ENCODE measurements around the gene DBF4B.
"Not testable (repeated sequence)": the region's sequence is repeated elsewhere in the genome, so short reads cannot be mapped to it uniquely, and the experiment has no call there.

Gene DBF4B

GRCh38 chr17:44708401-44709263 is at the start of gene DBF4B:
Gene DBF4B, plus strand, starts transcription at chr17:44708665. Its CDS starts 156 bp downstream, at chr17:44708821.
- peak; percentile 84 for DNase-seq (ENCODE audit: low spot score)

GRCh38 chr17:44661835-44662234 is 46.6 kb upstream of the DBF4B start:
- no peak for DNase-seq (ENCODE audit: low spot score)

GRCh38 chr17:44663095-44663494 is 45.4 kb upstream of the DBF4B start:
- no peak for DNase-seq (ENCODE audit: low spot score)

GRCh38 chr17:44664867-44665266 is 43.6 kb upstream of the DBF4B start:
- no peak for DNase-seq (ENCODE audit: low spot score)

GRCh38 chr17:44666006-44666405 is 42.5 kb upstream of the DBF4B start:
- DNase-seq (ENCODE audit: low spot score) = no peak

- no peak for DNase-seq (ENCODE audit: low spot score)
Measured at GRCh38 chr17:44672479-44673093, 35.9 kb upstream of the DBF4B start.

GRCh38 chr17:44673893-44674292 is 34.6 kb upstream of the DBF4B start:
- no peak for DNase-seq (ENCODE audit: low spot score)

GRCh38 chr17:44677136-44677535 is 31.3 kb upstream of the DBF4B start:
- DNase-seq (ENCODE audit: low spot score) = no peak

- not testable (repeated sequence) for DNase-seq (ENCODE audit: low spot score)
Measured at GRCh38 chr17:44683303-44683702, 25.2 kb upstream of the DBF4B start.

GRCh38 chr17:44687756-44688155 is 20.7 kb upstream of the DBF4B start:
- no peak for DNase-seq (ENCODE audit: low spot score)

GRCh38 chr17:44688200-44688599 is 20.3 kb upstream of the DBF4B start:
- no peak for DNase-seq (ENCODE audit: low spot score)

- no peak for DNase-seq (ENCODE audit: low spot score)
Measured at GRCh38 chr17:44688675-44689476, 19.6 kb upstream of the DBF4B start.

GRCh38 chr17:44689477-44690217 is 18.8 kb upstream of the DBF4B start, which contains the start of gene CCDC43:
Gene CCDC43, minus strand, starts transcription at chr17:44689776. Its CDS starts 23 bp downstream, at chr17:44689753.
- DNase-seq (ENCODE audit: low spot score) = peak; percentile 89

- DNase-seq (ENCODE audit: low spot score) = not testable (repeated sequence)
Measured at GRCh38 chr17:44690746-44691306, 17.6 kb upstream of the DBF4B start.

GRCh38 chr17:44693609-44694008 is 14.9 kb upstream of the DBF4B start:
- DNase-seq (ENCODE audit: low spot score) = no peak

GRCh38 chr17:44700288-44700687 is 8.2 kb upstream of the DBF4B start:
- not testable (repeated sequence) for DNase-seq (ENCODE audit: low spot score)

- DNase-seq (ENCODE audit: low spot score) = no peak
Measured at GRCh38 chr17:44707755-44708400, 587 bp upstream of the DBF4B start.

- no peak for DNase-seq (ENCODE audit: low spot score)
Measured at GRCh38 chr17:44719444-44719843, 11.0 kb downstream of the DBF4B start.

- no peak for DNase-seq (ENCODE audit: low spot score)
Measured at GRCh38 chr17:44722254-44722653, 13.8 kb downstream of the DBF4B start.

- not testable (repeated sequence) for DNase-seq (ENCODE audit: low spot score)
Measured at GRCh38 chr17:44726121-44726520, 17.7 kb downstream of the DBF4B start.

- no peak for DNase-seq (ENCODE audit: low spot score)
Measured at GRCh38 chr17:44733753-44734152, 25.3 kb downstream of the DBF4B start.
